DOHH2 (cell line): ENCODE results near the gene EVC2.

Experiments
- CTCF ChIP-seq: fragments of 200-600 bp; sonication (generic); IDR thresholded peaks from one replicate; pipeline ENCODE4 v1.5.1; 2014; ENCODE audit warnings: antibody characterized with exemption, mild to moderate bottlenecking, low read depth, low read length; ENCODE audit not compliant: poor library complexity, severe bottlenecking
- EZH2phosphoT487 ChIP-seq: fragments of 200-600 bp; sonication (generic); IDR thresholded peaks from 2 replicates; pipeline ENCODE4 v1.6.1; 2017; ENCODE audit warnings: borderline replicate concordance, mild to moderate bottlenecking, antibody characterized with exemption, low read length, moderate library complexity, mixed read lengths

DNA sequence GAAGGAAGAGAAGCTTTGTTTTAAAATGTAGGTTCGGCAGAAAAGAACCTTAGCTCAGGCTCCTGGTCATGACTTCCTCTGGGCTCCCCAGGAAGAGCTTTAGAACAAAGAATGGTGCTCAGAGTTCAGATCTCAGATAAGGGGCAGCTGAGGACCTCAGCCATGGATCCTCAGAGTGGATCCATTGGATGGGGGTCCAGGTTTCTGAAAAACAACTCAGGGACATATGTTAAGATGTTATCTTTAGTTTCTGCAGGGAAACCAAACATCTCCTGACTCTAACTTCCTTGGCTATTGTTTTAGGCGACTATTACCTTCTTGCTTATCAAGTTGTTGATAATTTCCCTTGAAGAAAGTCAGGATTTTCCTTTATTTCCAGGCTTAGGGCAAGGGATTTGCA is 8.0 kb upstream of the EVC2 start:
- TF ChIP-seq EZH2phosphoT487 (no peak), CTCF (no peak)
